Prostate gland (tissue), 2 donors: ENCODE results near the gene PARVG. TPM values are rescaled to one million over a fixed set of nuclear protein-coding genes. Genes with fewer than 3 reads are reported as not detected.

ENCODE experiments used
- DNase-seq: peaks from one replicate; pipeline ENCODE4 v3.0.0-alpha.2; 2019; ENCODE audit warnings: low spot score
- H3K27ac ChIP-seq, 2 donors: fragments of 200-600 bp; sonication (generic); 2 replicates each; pipeline ENCODE4 v1.5.1; 2017 to 2019
- H3K27me3 ChIP-seq: fragments of 200-600 bp; sonication (generic); replicated peaks from 2 replicates; pipeline ENCODE4 v1.5.1; 2019; ENCODE audit not compliant: insufficient read depth
- H3K36me3 ChIP-seq, 2 donors: fragments of 200-600 bp; sonication (generic); 1 replicate in 1 of 2; 2 replicates in 1 of 2; pipeline versions ENCODE4 v1.5.1 to v1.8.1; 2017 to 2019
- H3K4me1 ChIP-seq: fragments of 200-600 bp; sonication (generic); replicated peaks from 2 replicates; pipeline ENCODE4 v1.5.1; 2019
- H3K4me3 ChIP-seq, 2 donors: fragments of 200-600 bp; sonication (generic); 2 replicates each; pipeline ENCODE4 v1.5.1; 2017 to 2019
- H3K9me3 ChIP-seq: fragments of 200-600 bp; sonication (generic); 2 replicates; pipeline ENCODE4 v1.5.1; 2017
- CTCF ChIP-seq, 4 experiments: fragments of 200-600 bp in 2 of 4; fragments of 450-650 bp in 2 of 4; sonication (generic) in 2 of 4; IDR thresholded peaks; 1 replicate in 3 of 4; 2 replicates in 1 of 4; pipeline ENCODE4 v1.5.1; 2016 to 2019; ENCODE audit warnings: antibody characterized with exemption in 4 of 4, mild to moderate bottlenecking in 2 of 4, moderate library complexity in 2 of 4
- POLR2A ChIP-seq: fragments of 450-650 bp; IDR thresholded peaks from one replicate; pipeline ENCODE4 v1.6.1; 2016; ENCODE audit warnings: antibody characterized with exemption, mild to moderate bottlenecking
- POLR2AphosphoS5 ChIP-seq: sonication (generic); formaldehyde crosslinking; IDR thresholded peaks from one replicate; pipeline ENCODE4 v1.6.1; 2017; ENCODE audit warnings: antibody characterized with exemption
- WGBS: methylation state at CpG from one replicate; pipeline ENCODE4 v1.1.5; 2018; 5-methylcytosine and 5-hydroxymethylcytosine counted together
- intact Hi-C: fragments of 100-400 bp; cut with DNase I; formaldehyde crosslinking; loops from one replicate; pipeline ENCODE4 v1.14.2; 2022
- total RNA-seq, 2 donors: library from RNA; depleted of rRNA; stranded (reverse); fragments of >200 nt; gene quantifications; one replicate each; pipeline ENCODE4 v1.1.0, GENCODE V29; 2016

The PARVG gene
- total RNA-seq, 2 donors from 2014 or later, result 1.2 to 13.5 TPM

- H3K27me3 ChIP-seq, result no peaks in the 10 kb centered on the region
- no peaks in the 10 kb centered on the region for H3K9me3 ChIP-seq
- intact Hi-C loops, result no loop called here
- WGBS, result 63% methylated on average over 40 of the region's 40 CpGs
- H3K27ac ChIP-seq, result peak overlapping the region in 1 of 2 donors; percentile 45
- no peak for DNase-seq
- TF ChIP-seq CTCF (IDR thresholded peaks at IDR 0.05) (no peak), POLR2A (no peak), POLR2AphosphoS5 (no peak)
- H3K36me3 ChIP-seq, result no peaks in the 10 kb centered on the region
- no peaks in the 10 kb centered on the region for H3K4me1 ChIP-seq
- peak overlapping the region in 1 of 2 donors; percentile 1 for H3K4me3 ChIP-seq
Observed at GRCh38 chr22:44181033-44181911, 547 bp downstream of the PARVG start.

- no peak for TF ChIP-seq POLR2AphosphoS5
- no peak for TF ChIP-seq CTCF (IDR thresholded peaks at IDR 0.05)
- no peak for TF ChIP-seq POLR2A
- Histone ChIP-seq H3K4me1 (no peaks in the 10 kb centered on the region), H3K27ac (peak overlapping the region in 1 of 2 donors; percentile 45), H3K27me3 (no peaks in the 10 kb centered on the region), H3K36me3 (no peaks in the 10 kb centered on the region), H3K9me3 (no peaks in the 10 kb centered on the region), H3K4me3 (peak overlapping the region in 1 of 2 donors; percentile 1)
- DNase-seq, result no peak
- intact Hi-C loops, result no loop called here
- 71% methylated on average over 17 of the region's 17 CpGs for WGBS
Observed at GRCh38 chr22:44181912-44182587, 1.3 kb downstream of the PARVG start.

- H3K36me3 ChIP-seq, result no peaks in the 10 kb centered on the region
- no peaks in the 10 kb centered on the region for H3K27me3 ChIP-seq
- no peak overlapping the region for H3K27ac ChIP-seq
- intact Hi-C loops, result no loop called here
- H3K4me3 ChIP-seq, result no peak overlapping the region
- no peaks in the 10 kb centered on the region for H3K9me3 ChIP-seq
- H3K4me1 ChIP-seq, result no peaks in the 10 kb centered on the region
- WGBS, result 90% methylated on average over 17 of the region's 17 CpGs
- no peak for TF ChIP-seq POLR2AphosphoS5
- TF ChIP-seq POLR2A, result no peak
- no peak for TF ChIP-seq CTCF (IDR thresholded peaks at IDR 0.05)
- DNase-seq, result no peak
Observed at GRCh38 chr22:44182588-44183286, 2.0 kb downstream of the PARVG start.

- intact Hi-C loops, result no loop called here
Observed at GRCh38 chr22:44183287-44183588, 2.5 kb downstream of the PARVG start.

More at GRCh38 chr22:44183287-44183588, 2.5 kb downstream of the PARVG start:
- no peak for TF ChIP-seq CTCF (IDR thresholded peaks at IDR 0.05)
- TF ChIP-seq POLR2A, result no peak
- TF ChIP-seq POLR2AphosphoS5, result no peak
- Histone ChIP-seq H3K36me3 (no peaks in the 10 kb centered on the region), H3K27ac (no peak overlapping the region), H3K9me3 (no peaks in the 10 kb centered on the region), H3K4me3 (no peak overlapping the region), H3K27me3 (no peaks in the 10 kb centered on the region), H3K4me1 (no peaks in the 10 kb centered on the region)
- no peak for DNase-seq
- WGBS, result 76% methylated on average over 8 of the region's 8 CpGs
